ENCODE results near the gene CDH24.

- no peak for TF ChIP-seq CHD2 (IDR thresholded peaks at IDR 0.05; ENCODE audit: low read length, partially characterized antibody)
- TF ChIP-seq SMC3 (IDR thresholded peaks at IDR 0.05), result no peak
- no peak for TF ChIP-seq HMGXB4 (CRISPR knock-in tag; IDR thresholded peaks at IDR 0.05; ENCODE audit: borderline replicate concordance)
- TF ChIP-seq POLR2A (IDR thresholded peaks at IDR 0.05; ENCODE audit: low read length), result peak; percentile 80
- no peak for TF ChIP-seq RAD21 (conservative IDR thresholded peaks at IDR 0.05 in 1 of 2, IDR thresholded peaks at IDR 0.05 in 1 of 2)
Measured at GRCh38 chr14:23034498-23035302, 22.6 kb downstream of the CDH24 start, which contains the start of gene PSMB5.

Measured in A549 (cell line).